Measurements from ENCODE around the gene CUX1.

- TF ChIP-seq ZBTB7A (IDR thresholded peaks at IDR 0.05; ENCODE audit: low read depth), result no peak
- TF ChIP-seq USF1 (IDR thresholded peaks at IDR 0.05), result no peak
- no peak for TF ChIP-seq CEBPB (IDR thresholded peaks at IDR 0.05)
- no peak for TF ChIP-seq CREB1 (IDR thresholded peaks at IDR 0.05; ENCODE audit: low read depth)
Measured at GRCh38 chr7:102149416-102149815, 332.0 kb downstream of the CUX1 start.
